GM10248 (cell line): ENCODE results near the gene RPE65.

ENCODE experiments used
- CTCF ChIA-PET: fragments of 300-600 bp; sonication (Branson Sonifier 250); formaldehyde crosslinking; extraction: SDS; loops from one replicate; lab custom pipeline; 2021; ENCODE audit warnings: antibody characterized with exemption; lab: Yijun Ruan, JAX
- POLR2A ChIA-PET: fragments of 350-650 bp; sonication (Branson Sonifier 250); formaldehyde crosslinking; extraction: SDS; loops from one replicate; lab custom pipeline; 2020; ENCODE audit warnings: antibody characterized with exemption; lab: Yijun Ruan, JAX
- DNase-seq: peaks from one replicate; pipeline ENCODE4 v3.0.0; 2012; ENCODE audit errors: extremely low spot score
- TF ChIP-seq, protein P1 (sequence below): IDR thresholded peaks from 2 replicates; pipeline ENCODE4 v1.5.1; 2012; ENCODE audit warnings: mild to moderate bottlenecking, low read depth; ENCODE audit errors: extremely low read depth, missing control alignments, control extremely low read depth

RPE65 gene

DNA sequence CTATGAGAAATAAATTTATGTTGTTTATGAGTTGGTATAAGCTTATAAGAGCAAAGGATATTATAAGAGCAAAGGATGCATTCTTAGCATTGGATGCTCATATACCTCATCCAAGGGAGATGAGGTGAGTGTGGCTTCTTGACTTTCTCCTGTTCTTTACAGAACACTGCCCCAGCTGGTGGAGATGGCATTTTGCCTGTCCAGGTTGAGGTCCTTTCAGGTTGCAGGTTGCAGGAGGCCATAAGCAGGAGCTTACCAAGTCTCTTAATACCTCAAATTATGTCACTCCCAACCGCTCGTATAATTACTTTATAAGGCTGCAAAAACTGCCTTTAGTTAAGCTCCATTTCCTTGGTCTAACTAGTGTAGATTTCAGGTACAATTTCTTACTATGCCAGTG, 66.7 kb downstream of the RPE65 start:
- TF ChIP-seq, protein P1, sequence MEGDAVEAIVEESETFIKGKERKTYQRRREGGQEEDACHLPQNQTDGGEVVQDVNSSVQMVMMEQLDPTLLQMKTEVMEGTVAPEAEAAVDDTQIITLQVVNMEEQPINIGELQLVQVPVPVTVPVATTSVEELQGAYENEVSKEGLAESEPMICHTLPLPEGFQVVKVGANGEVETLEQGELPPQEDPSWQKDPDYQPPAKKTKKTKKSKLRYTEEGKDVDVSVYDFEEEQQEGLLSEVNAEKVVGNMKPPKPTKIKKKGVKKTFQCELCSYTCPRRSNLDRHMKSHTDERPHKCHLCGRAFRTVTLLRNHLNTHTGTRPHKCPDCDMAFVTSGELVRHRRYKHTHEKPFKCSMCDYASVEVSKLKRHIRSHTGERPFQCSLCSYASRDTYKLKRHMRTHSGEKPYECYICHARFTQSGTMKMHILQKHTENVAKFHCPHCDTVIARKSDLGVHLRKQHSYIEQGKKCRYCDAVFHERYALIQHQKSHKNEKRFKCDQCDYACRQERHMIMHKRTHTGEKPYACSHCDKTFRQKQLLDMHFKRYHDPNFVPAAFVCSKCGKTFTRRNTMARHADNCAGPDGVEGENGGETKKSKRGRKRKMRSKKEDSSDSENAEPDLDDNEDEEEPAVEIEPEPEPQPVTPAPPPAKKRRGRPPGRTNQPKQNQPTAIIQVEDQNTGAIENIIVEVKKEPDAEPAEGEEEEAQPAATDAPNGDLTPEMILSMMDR: no peak
- DNase-seq: no peak
- ChIA-PET CTCF (interaction anchor here (1.0 kb wide), 1 partner anchor 263 kb away, joined by 3 read pairs; no protein-coding TSS in a partner anchor), POLR2A (no interaction called here)

DNA sequence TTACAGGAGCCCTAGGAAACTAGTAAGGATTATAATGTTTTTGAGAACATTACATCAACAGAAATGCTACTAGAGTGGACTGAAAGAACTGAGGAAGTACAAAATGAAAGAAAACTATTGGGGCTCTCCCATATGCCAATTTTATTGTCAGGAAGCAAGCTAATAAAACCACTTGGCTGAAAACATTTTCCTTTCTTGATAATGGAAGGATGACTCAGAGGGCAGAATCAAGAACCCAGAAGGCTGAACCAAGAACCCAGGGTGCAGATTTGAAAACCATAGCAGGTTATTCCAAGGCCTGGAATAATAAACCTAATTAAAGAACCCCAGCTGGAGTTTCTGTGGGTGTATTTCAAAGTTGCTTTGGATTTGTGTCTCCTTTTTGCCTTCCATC, 70.7 kb downstream of the RPE65 start:
- no peak for DNase-seq
- TF ChIP-seq, protein P1: no peak
- ChIA-PET POLR2A (no interaction called here), CTCF (interaction anchor here (1.4 to 1.5 kb wide), 2 partner anchors 10 to 262 kb away, joined by 3 to 4 read pairs; no protein-coding TSS in a partner anchor)
